Hematopoietic multipotent progenitor cell treated with erythropoietin and hydrocortisone succinate and interleukin-3 and kit ligand, for 15 days (in vitro differentiated cells): ENCODE measurements around the gene SLF1.

Source experiments
- DNase-seq: peaks from one replicate; pipeline ENCODE4 v3.0.0-alpha.2; 2015; ENCODE audit warnings: low spot score

Gene SLF1

DNA sequence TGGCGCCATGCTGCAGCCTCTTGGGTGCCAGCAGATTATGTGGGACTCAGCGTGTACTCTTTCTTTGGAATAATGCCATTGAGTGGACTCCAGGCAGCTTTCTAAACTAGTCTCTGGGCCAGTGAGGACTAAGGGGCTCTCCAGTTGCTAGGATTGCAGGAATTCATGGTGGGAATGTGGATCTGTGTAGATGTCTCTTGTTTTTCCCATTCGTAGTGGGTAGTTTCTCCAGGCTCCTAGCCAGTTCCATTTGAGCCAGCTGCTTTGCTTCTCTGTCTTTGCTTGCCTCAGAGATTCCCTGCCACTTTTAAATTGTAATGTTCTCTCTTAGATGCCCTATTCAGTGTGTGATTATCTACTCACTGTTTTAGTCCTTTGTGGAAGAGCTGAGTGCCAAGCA, 42.6 kb downstream of the SLF1 start:
- no peak for DNase-seq

DNA sequence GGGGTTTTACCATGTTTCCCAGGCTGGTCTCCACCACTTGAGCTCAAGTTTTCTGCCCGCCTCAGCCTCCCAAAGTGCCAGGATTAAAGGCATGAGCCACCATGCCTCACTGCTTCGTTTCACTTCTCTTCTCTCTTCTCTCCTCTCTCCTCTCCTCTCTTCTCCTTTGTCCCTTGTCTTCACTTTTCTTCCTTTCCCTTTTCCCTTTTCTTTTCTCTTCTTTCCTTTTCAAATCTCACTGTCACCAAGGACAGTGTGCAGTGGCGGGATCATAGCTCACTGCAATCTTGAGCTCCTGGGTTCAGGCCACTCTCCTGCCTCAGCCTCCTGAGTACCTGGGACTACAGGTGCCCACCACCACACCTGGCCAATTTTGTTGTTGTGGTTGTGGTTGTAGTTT, 49.5 kb downstream of the SLF1 start:
- no peak for DNase-seq

DNA sequence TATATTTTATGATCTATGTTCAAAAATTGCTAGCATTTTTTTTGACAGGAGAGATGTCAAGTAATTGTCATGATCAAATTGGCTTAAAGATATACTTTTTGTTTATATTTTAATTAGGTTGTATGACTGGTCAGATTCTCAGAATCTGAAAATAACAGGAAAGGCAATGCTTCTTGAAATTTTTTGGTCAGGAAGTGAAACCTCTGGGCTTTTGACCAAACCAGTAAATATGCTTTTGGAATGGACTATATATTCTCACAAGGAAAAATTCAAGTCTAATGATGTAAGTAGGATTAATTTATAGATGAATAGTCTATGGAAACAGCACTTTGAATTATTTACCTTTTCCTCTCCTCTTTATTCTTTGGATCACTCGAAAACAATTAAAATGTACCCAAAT, 52.3 kb downstream of the SLF1 start:
- no peak for DNase-seq

DNA sequence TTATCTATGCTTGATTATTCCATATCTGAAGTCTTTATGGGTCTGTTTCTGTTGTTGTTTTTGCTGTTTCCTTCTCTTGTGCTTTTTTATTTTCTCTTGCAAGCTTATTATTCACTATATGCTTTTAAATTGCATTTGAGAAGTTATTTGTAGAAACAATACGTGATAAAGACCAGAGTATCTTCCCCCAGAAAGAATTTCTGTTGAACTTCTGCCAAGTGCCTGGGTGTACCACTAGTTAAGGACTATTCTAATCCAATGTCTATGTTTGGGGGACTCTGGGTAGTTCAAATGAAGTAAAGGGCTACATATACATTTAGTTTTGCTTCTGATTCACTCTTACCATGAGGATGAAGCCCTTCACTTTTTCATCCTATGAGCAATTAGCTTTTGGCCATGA, 54.3 kb downstream of the SLF1 start:
- no peak for DNase-seq

DNA sequence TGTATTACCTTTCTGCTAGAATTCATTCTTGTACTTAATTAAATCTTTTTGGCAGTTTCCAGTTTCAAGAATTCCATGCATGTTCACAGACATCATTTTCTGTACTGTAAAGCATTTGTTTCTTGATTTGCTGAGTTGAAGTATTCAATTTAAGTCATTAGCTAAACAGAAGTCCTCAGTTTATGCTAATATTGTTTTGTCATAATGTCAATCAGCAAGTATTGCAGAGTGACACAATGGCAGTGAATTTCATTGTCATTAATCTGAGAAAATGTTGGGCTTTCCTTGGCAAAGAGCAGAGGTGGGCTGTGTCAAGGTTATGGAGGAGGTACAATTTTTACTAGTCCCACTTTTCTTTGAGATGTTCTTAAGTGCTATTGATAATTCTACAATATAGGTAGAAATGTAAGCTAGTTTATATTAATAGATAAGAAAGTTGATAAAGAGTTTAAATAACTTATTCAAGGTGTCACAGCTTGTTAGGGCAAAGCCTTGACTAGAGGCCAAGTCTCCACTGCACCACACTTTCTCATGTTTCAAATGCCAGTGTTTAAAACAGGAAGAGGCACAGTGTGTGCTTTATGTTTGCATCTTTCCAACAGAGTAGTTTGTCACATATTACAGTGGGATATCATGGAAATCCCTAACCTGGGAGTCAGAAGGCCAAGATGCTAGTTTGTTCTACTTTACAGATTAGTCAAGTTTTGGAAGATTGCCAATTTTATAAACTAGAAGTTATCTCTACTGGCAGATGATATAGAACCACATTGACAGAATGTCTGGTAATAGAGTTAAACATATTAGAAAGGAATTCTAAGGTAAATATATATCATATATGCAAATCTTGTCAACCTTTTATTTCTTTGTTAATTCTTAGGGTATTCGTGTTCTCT, 56.3 kb downstream of the SLF1 start:
- DNase-seq: peak; percentile 14

DNA sequence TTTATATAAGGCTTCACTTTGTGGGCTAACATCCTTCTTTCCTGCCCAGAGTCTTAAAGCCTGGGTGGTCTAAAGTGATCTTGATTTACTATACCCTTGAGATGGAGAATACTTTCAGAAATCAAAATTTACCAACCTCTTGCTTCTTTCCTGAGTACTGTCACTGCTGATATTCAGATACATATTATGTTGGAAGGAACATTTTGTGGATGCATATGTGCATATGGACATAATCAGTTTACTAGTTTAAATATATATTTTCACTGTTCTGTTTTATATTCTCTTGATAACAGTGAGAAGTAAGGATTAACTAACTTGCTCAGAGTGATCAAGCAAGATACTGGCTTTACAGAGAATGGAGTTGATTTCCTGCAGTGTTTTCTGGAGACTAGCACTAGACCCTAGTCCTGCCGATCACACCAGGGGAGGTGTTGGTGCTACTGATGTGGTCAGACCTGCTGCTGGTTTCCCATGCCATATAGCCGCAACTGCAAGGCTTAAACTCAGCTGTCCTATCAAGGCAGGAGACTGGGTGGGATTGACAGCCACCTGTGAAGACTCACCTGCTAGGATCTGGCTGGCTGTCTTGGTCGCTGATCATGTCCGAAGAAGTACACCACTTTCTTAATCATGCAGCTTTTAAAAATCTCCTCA, 57.6 kb downstream of the SLF1 start:
- DNase-seq: no peak

DNA sequence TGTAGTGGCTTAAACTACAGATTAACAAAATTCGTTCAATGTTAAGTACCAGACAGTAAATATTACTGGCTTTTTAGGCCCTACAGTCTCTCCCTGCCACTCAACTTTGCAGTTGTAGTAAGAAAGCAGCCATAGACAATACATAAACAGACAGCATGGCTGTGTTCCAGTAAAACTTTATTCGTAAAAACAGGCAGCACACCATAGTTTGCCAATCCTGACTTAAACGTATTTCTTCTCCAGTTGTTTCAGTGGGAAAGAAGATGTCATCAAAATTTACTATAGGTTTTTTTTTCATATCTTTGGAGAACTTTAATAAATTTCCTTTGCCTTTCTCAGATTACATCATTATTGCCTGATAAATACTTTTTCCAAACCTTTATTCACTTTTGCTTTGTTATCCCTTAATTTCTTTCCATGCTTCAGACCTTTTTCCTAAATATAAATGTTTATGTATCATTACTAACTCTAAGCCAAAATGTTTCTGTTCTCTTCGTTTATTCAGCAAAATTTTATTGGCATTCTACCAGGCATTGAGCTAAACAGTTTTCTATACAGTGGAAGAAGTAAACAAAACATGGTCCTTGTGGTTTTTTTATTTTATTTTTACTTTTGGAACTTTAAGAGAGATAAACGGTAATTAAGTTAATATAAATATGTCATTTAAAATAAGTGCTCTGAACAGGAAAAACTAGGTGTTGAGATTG, 64.5 kb downstream of the SLF1 start:
- no peak for DNase-seq

DNA sequence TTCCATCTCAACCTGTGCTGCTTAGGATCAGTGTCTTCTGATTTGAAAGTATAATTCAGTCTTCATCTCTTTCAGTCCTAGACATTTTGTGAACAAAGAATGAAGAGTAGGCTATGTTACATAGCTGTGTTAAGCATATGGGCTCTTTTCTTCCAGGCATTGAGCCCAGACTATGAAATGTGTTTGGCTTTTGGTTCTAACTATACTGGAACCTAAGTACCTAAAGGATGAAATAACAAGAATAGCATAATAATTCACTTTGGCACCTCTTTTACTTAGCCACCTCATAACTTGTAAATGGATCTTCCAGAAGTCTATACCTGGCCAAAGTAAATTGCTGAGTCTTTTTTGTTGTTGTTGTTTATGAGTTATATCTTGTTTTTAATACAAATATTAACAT, 71.4 kb downstream of the SLF1 start:
- DNase-seq: no peak

DNA sequence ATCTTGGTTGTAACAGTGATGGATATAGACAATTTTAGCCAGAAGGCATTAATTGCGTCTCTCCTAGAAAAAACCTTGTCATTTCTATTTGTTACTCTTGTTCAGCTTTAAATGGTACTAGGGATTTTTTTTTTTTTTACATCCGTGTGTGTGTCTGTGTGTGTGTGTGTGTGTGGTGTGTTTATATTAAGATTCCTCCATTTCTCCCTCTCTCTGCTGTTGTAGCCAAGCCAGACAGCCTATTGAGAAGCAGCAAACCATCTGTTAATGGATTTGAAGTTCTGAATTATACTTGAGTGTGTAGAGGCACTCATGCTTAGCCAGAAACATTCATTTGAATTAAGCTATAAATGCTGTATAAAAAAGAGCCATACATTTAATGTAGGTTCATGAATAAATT, 72.3 kb downstream of the SLF1 start:
- DNase-seq: no peak

DNA sequence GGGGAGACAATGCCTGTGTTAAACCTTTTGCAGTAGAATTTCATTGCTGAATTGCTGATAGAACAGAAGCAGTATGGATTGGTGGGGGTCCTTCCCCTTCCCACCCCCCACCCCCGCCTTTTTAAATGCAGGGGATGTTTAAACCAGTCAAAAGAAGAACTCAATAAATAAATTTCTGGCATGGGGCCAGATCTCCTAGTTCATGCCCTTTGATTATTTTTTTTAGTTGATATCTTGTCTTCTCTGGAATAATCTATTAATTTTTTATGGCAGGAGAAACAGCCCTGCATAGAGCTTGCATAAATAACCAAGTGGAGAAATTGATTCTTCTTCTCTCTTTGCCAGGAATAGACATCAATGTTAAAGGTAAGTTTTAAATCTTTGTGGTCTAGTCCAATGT, 72.8 kb downstream of the SLF1 start:
- DNase-seq: no peak

DNA sequence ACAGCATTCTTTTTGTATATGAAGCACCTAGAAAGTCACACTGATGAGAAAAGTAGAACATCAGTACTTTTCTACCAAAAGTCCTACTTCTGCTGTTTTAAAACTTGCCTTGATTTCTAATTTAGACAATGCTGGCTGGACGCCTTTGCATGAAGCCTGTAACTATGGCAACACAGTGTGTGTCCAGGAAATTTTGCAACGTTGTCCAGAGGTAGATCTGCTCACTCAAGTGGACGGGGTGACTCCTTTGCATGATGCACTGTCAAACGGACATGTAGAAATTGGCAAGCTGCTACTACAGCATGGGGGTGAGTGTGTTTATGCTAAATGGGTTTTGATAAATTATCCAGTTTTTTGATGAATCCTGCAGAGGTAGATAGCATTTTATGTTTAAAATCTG, 73.5 kb downstream of the SLF1 start:
- no peak for DNase-seq

DNA sequence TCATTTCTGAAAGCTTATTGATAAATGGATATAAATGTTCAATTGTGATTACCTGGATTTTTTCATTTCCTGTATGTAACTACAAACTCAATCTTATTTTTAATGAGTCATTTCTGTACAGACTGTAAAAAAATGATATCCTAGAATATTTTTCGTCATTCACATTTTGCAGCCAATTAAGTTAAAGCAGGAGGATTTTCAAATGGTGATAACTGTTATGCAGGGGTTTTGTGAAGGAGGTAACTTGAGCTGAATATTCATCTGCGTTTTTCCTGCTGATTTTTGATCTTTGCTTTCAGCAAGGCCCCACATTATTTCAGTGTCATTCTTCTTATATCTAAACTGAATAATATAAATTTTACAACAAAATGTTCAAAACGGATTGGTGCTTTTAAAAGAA, 74.1 kb downstream of the SLF1 start:
- DNase-seq: no peak

DNA sequence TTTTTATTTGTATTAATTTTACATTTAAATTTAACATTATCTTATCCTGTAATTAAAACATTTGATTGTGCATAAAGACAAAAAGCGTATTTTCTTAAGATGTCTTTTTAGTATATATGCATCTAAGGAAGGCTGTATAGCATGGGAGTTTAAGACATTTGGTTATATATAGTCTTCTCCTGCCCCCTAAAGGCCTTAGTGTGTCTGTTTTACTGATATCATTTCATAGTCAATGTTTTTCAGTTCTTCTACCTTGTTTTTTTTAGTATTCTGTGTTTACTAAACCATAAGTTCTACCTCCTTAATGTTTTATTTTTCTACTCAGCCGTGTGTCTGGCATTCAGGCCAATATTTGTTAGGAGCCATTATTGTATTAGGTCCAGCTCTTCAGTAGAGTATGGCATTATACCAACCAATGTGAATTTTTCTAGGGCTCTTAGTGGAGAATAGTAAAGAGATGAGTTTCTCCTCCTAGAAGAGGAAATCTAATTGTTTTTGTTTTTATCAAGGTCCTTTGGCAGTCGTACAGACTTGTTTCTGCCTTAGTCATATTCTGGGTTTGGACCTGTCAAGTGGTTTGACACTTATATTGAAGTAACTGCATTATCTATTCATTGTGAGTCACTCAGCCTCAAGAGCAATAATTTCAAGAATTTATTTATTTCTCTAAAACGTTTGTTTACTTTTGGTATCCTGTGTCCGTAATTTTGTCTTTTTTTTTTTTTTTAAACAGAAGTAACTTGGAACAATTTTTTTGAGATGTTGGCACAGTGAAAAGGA, 74.8 kb downstream of the SLF1 start:
- peak; percentile 57 for DNase-seq

DNA sequence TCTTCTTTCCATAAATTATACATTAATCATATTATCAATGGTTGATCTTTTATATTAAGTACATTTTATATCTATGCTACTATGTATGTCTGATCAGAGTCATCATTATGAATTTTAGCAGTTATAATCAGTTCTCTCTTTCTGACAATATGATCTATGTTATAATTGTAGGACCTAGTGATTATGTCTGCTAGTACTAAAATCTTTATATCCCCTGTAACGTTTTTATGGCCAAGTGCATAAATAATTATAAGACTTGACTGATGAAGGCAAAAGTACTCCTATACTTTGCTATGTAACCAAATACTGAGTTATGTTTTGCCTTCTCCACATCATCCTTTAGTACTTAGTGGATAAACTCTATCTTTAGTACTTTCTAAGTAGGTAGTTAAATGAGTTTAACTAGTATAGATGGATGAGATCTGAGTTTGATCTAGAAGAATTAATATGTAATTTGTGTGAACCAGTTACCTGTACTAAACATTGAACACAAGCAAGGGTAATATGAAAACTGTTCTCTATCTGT, 75.4 kb downstream of the SLF1 start:
- DNase-seq: no peak

DNA sequence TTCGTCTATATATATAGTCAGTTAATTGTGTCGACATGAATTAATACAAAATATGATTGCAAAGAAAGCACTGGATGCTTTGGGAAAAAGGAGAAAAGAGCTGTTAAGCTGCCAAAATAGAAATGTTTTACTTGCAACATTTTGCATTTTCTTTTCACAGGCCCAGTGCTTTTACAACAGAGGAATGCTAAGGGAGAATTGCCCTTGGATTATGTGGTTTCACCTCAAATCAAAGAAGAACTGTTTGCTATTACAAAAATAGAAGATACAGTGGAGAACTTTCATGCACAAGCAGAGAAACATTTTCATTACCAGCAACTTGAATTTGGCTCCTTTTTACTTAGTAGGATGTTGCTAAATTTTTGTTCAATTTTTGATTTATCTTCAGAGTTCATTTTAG, 76.2 kb downstream of the SLF1 start:
- DNase-seq: no peak

DNA sequence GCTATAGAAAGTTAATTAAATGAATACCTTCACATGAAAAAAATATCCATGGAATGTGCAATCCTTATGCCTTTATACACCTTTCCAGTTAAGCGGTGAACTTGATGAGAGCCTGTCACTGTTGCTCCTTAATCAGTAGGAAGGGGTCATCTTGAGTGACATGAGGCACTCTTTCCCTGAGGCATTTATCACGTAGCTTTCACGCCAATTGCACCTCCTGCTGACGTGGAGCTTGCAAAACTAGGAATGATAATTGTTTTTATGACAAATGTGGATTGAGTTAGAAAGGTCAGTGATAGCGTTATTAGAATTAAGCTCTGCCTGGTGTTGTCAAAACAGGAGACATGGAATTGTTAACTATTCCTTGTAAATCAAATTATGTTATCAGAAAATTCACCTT, 79.7 kb downstream of the SLF1 start:
- no peak for DNase-seq

DNA sequence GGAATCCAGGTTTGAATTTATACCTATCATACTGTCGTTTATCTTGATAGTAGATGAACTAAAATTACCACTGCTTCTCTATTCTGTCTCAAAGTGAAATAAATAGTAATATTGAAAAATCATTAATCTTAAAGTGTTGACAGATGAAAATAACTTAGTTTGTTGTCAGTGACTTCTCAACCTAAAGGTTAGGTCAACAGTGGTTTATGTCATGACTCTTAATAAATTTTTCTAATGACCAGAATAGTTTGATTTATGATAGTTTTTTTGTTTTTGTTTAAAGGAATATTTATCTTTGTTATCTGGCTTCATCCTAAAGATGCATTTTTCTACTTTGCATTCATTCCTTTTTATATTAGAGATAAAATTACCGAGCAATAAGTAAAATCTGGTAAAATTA, 81.1 kb downstream of the SLF1 start:
- no peak for DNase-seq

DNA sequence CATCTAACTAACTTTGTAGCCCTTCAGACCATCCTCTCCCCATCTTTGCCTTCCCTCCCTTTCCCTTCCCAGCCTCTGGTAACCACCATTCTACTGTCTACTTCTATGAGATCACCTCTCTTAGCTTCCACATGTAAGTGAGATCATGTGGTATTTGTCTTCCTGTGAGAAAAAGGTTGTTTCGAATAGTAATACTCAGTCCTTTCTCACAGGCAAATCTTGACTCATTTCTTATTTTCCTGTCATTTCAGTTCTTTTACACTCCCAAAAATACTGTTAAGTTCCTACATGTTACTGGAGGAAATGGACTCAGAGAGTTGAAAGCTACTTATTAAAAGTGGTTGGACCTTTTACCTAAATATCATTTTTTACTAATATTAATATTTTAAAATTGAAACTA, 82.1 kb downstream of the SLF1 start:
- no peak for DNase-seq

DNA sequence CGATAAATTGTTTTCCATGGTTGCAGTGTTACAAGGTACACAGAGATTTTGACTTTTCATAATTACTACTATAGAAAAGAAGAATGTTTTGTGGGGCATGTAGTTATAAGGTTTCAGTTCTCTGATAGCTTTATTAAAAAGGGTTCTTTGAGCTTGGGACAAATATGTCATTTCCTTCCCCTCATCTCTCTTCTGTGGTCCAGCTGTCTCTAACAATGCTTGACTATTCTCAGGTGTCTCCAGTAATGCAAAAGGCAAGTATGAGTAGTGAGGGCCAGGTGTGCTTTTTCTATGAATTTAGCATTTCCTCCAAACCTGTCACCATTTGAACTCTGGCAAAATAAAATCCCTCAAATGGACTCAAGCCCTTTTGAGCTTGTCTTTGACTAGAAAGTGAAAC, 84.3 kb downstream of the SLF1 start:
- no peak for DNase-seq

DNA sequence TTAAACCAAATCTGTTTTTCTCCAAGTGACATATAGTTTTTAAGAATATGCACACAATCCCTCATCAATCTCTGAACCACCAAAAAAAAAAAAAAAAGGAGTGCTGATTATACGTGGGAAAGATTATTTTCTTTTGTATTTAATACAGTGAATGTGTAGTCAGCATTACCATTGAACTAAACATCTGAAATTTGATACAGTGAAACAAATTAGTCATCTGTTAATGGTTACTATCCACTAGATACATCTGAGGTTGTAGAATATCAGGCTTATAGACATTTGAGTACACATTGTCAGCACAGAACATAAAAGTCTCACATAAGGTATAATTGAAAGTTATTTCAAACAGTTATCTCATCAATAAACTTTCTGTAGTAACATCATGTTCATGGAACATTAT, 87.0 kb downstream of the SLF1 start:
- no peak for DNase-seq

DNA sequence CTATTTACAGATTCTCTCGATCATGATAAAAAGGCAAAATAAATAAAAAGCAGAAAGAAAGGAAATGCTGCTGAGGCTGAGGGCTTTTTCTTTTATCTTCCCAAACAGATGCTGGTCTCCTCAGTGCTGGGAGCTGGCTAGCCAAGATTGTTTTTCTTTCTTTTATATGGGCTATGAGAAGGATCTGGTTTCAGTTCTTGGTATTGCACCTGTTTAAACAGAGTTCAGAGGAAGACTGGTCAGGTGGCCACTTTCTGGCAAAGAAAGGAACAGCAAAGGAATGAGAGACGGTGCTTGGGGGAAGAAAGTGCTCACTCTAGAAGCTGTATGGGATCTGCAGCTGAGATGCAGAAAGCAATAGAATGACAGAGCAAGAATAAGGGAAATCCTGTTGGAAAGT, 88.9 kb downstream of the SLF1 start:
- no peak for DNase-seq

DNA sequence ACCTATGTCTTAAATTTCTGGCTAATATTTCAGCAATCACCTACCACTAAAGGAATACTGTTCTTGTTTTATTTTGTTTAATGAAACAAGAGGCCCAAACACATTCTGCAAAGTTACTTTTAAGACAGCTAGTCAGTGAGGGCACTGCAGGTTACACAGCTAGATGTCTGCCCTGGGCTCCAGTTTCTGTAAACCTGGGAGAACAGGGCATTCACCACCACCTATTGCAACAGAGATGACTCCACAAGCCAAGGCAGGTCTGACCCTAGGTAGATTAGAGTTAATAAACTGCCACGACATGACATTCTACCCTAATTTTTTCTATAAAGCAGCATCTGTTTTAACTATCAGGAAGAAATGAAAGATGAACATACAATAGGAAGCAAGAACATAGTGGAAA, 90.8 kb downstream of the SLF1 start:
- DNase-seq: no peak
